ENCODE data around the gene IQCH.

DNA sequence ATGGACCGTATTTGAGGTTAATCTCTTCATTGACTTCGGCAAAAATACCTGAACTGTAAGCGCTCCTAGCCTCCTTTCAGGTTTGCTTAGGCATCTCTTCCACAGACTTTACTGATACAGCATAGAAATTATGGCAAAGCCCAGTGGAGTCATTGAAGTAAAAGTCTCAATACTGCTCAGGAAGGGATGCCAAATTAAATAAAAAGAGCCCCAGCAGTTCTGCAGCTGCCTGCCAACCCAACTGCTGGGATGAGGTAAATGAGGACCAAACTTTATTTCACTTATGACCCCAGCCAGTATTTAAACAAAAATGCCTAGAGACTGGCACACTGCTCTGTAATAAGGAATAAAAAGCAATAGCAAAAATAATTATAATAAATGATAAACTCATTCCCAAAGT lies 65.4 kb downstream of the IQCH start:
- no peak for TF ChIP-seq YY1 (IDR thresholded peaks at IDR 0.05; ENCODE audit: insufficient read depth, insufficient read length)
- no peak for TF ChIP-seq ZNF274 (IDR thresholded peaks at IDR 0.05; ENCODE audit: low read depth, low read length)

All from NT2/D1 (cell line).